ENCODE measurements around the gene EGFL7.

GRCh38 chr9:136644593-136645351 is 17.9 kb upstream of the EGFL7 start:
- TF ChIP-seq ZNF891 (CRISPR knock-in tag; IDR thresholded peaks at IDR 0.05) (peak; percentile 60; the same call in 1 of the 2 replicates), MEIS1 (CRISPR knock-in tag; IDR thresholded peaks at IDR 0.05; ENCODE audit: borderline replicate concordance) (0 out of 2 replicates have a peak, but pooled peaks have one; percentile 58), PREB (CRISPR knock-in tag; IDR thresholded peaks at IDR 0.05) (no peak), BRF2 (CRISPR knock-in tag; IDR thresholded peaks at IDR 0.05) (no peak), CBX1 (IDR thresholded peaks at IDR 0.05; ENCODE audit: low read depth) (peak; percentile 43), POLR2A (IDR thresholded peaks at IDR 0.05; ENCODE audit: insufficient read depth in 1 of 2, low read depth in 2 of 2, low read length in 2 of 2) (peak in 1 of 2 experiments; percentile 56; a peak in 2 of 4 replicates), FIP1L1 (IDR thresholded peaks at IDR 0.05; ENCODE audit: borderline replicate concordance, insufficient read depth, low read depth, low read length) (no peak)

Measured in HepG2 (cell line).